BLaER1 treated with 17β-estradiol and CSF1 and Interleukin-3, amounts not matched to agents 10 nM and 100 nM (cell line): ENCODE measurements around the gene TRRAP.
"Not testable (repeated sequence)": the region's sequence is repeated elsewhere in the genome, so short reads cannot be mapped to it uniquely, and the experiment has no call there.

Experiments used
- H3K27ac ChIP-seq, 11 experiments: shearing (Covaris generic); formaldehyde crosslinking; 2 replicates each; pipeline ENCODE4 v1.8.1; 2022
- H3K27me3 ChIP-seq, 11 experiments: shearing (Covaris generic); formaldehyde crosslinking; 2 replicates each; pipeline ENCODE4 v1.8.1; 2022
- H3K36me3 ChIP-seq, 11 experiments: shearing (Covaris generic); formaldehyde crosslinking; 2 replicates each; pipeline ENCODE4 v1.8.1; 2022
- H3K4me1 ChIP-seq, 10 experiments: shearing (Covaris generic); formaldehyde crosslinking; 2 replicates each; pipeline ENCODE4 v1.8.1; 2022
- H3K4me2 ChIP-seq, 11 experiments: shearing (Covaris generic); formaldehyde crosslinking; 2 replicates each; pipeline ENCODE4 v1.8.1; 2022
- H3K4me3 ChIP-seq, 10 experiments: shearing (Covaris generic); formaldehyde crosslinking; 2 replicates each; pipeline ENCODE4 v1.8.1; 2022
- H3K9ac ChIP-seq, 11 experiments: shearing (Covaris generic); formaldehyde crosslinking; 2 replicates each; pipeline ENCODE4 v1.8.1; 2022
- H3K9me3 ChIP-seq, 11 experiments: shearing (Covaris generic); formaldehyde crosslinking; replicated peaks in 1 of 11; 2 replicates each; pipeline ENCODE4 v1.8.1; 2022
- H4K20me1 ChIP-seq, 11 experiments: shearing (Covaris generic); formaldehyde crosslinking; 2 replicates each; pipeline ENCODE4 v1.8.1; 2022
- Cebpa-rat ChIP-seq, 11 experiments: shearing (Covaris generic); IDR thresholded peaks; 2 replicates each; pipeline ENCODE4 v1.8.1; 2022

Gene TRRAP

GRCh38 chr7:98870121-98870651, 8.1 kb upstream of the TRRAP start:
- no peaks in the 10 kb centered on the region for H3K36me3 ChIP-seq
- peaks cover 20 to 29% (median 24%) of the 10 kb centered on the region in 11 experiments for H3K27me3 ChIP-seq
- H3K4me3 ChIP-seq = peak overlapping the region; percentile 56 to 80 (median 69)
- no peaks in the 10 kb centered on the region for H3K9me3 ChIP-seq
- no peak for TF ChIP-seq Cebpa-rat (IDR thresholded peaks at IDR 0.05)
- peaks cover 0 to 7% (median 0%) of the 10 kb centered on the region in 11 experiments; a peak in 3 of 22 replicates for H4K20me1 ChIP-seq
- peak overlapping the region; percentile 95 to 100 (median 100) for H3K4me2 ChIP-seq
- peaks cover 17 to 46% (median 38%) of the 10 kb centered on the region in 10 experiments for H3K4me1 ChIP-seq
- peak overlapping the region; percentile 60 to 79 (median 72); a peak in 20 of 22 replicates for H3K9ac ChIP-seq
- peak overlapping the region in 10 of 11 experiments; percentile 14 to 68 (median 62); a peak in 17 of 22 replicates for H3K27ac ChIP-seq

- Histone ChIP-seq H3K4me2 (peak overlapping the region; percentile 95 to 100 (median 100)), H3K4me1 (peaks cover 17 to 46% (median 38%) of the 10 kb centered on the region in 10 experiments), H3K9ac (peak overlapping the region in 3 of 11 experiments; percentile 37 to 75 (median 61); a peak in 4 of 22 replicates), H3K4me3 (peak overlapping the region in 3 of 10 experiments; percentile 71 to 80 (median 73); a peak in 3 of 20 replicates), H4K20me1 (peaks cover 0 to 7% (median 0%) of the 10 kb centered on the region in 11 experiments; a peak in 3 of 22 replicates), H3K36me3 (no peaks in the 10 kb centered on the region), H3K9me3 (no peaks in the 10 kb centered on the region), H3K27ac (peak overlapping the region in 1 of 11 experiments; percentile 14; a peak in 1 of 22 replicates), H3K27me3 (peaks cover 20 to 29% (median 24%) of the 10 kb centered on the region in 11 experiments)
- no peak for TF ChIP-seq Cebpa-rat (IDR thresholded peaks at IDR 0.05)
Observed at GRCh38 chr7:98870807-98871491, 7.4 kb upstream of the TRRAP start.

- Histone ChIP-seq H3K27me3 (peaks cover 20 to 26% (median 24%) of the 10 kb centered on the region in 11 experiments), H3K27ac (no peak overlapping the region), H3K36me3 (no peaks in the 10 kb centered on the region), H3K4me1 (peaks cover 17 to 46% (median 38%) of the 10 kb centered on the region in 10 experiments), H4K20me1 (peaks cover 0 to 7% (median 0%) of the 10 kb centered on the region in 11 experiments; a peak in 3 of 22 replicates), H3K9ac (no peak overlapping the region), H3K4me3 (no peak overlapping the region), H3K4me2 (no peak overlapping the region), H3K9me3 (no peaks in the 10 kb centered on the region)
- TF ChIP-seq Cebpa-rat (IDR thresholded peaks at IDR 0.05) = no peak
Observed at GRCh38 chr7:98872328-98872924, 5.9 kb upstream of the TRRAP start.

DNA sequence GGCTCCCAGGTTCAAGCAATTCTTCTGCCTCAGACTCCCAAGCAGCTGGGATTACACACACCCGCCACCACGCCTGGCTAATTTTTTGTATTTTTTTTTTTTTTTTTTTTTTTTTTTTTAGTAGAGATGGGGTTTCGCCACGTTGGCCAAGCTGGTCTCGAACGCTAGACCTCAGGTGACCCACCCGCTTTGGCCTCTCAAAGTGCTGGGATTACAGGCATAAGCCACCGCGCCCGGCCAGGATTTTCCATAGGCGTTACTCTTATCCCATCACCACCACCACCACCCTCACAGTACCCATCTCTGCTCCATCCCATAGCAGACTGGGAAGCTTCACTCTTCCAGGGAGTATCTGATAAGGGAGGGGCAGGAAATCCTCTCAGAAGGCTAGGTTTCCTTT, 4.7 kb upstream of the TRRAP start:
- Histone ChIP-seq H3K4me2 (peak overlapping the region in 2 of 11 experiments; percentile 26 to 27; a peak in 2 of 22 replicates), H3K4me1 (peaks cover 17 to 47% (median 39%) of the 10 kb centered on the region in 10 experiments), H3K27me3 (peaks cover 13 to 14% (median 14%) of the 10 kb centered on the region in 11 experiments)
- not testable (repeated sequence) for H3K4me3 ChIP-seq, H3K36me3 ChIP-seq, H4K20me1 ChIP-seq, H3K27ac ChIP-seq, H3K9me3 ChIP-seq, H3K9ac ChIP-seq

- Histone ChIP-seq H3K4me1 (peaks cover 11 to 39% (median 32%) of the 10 kb centered on the region in 10 experiments), H3K4me3 (no peak overlapping the region), H3K9ac (no peak overlapping the region), H3K9me3 (no peaks in the 10 kb centered on the region), H4K20me1 (peaks cover 8 to 17% (median 10%) of the 10 kb centered on the region in 11 experiments; a peak in 21 of 22 replicates), H3K36me3 (no peaks in the 10 kb centered on the region), H3K27ac (no peak overlapping the region), H3K4me2 (no peak overlapping the region), H3K27me3 (peaks cover 0 to 1% (median under 1%) of the 10 kb centered on the region in 11 experiments; a peak in 16 of 22 replicates)
- no peak for TF ChIP-seq Cebpa-rat (IDR thresholded peaks at IDR 0.05)
Observed at GRCh38 chr7:98874942-98875341, 3.4 kb upstream of the TRRAP start.

DNA sequence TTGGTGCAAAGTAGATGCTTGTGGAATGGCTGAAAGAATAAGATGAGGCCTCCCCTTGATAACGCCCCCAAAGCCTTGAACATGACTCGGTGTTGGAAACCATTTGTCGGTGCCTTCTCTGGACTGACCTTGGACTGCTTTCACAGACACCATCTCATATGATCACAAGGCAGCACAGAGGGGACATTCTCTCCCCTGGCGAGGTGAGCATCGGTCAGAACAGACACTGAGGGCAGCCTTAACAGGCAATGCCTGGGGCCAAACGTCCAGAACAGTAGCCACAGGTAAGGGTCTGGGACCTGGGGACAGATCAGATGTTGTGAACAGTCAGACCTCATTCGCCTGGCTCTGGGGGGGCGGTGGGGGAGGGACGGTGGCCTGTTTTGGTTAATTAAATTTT, 2.8 kb upstream of the TRRAP start:
- TF ChIP-seq Cebpa-rat (IDR thresholded peaks at IDR 0.05) = no peak
- H4K20me1 ChIP-seq = peaks cover 13 to 22% (median 16%) of the 10 kb centered on the region in 11 experiments; a peak in 21 of 22 replicates
- H3K9me3 ChIP-seq = no peaks in the 10 kb centered on the region
- no peak overlapping the region for H3K4me2 ChIP-seq
- no peak overlapping the region for H3K9ac ChIP-seq
- H3K4me1 ChIP-seq = peaks cover 16 to 42% (median 36%) of the 10 kb centered on the region in 10 experiments
- H3K36me3 ChIP-seq = peaks cover 0 to 4% (median 2%) of the 10 kb centered on the region in 11 experiments; a peak in 10 of 22 replicates
- H3K27ac ChIP-seq = no peak overlapping the region
- H3K27me3 ChIP-seq = no peaks in the 10 kb centered on the region
- no peak overlapping the region for H3K4me3 ChIP-seq

- peaks cover 15 to 31% (median 25%) of the 10 kb centered on the region in 10 experiments for H3K4me1 ChIP-seq
- no peaks in the 10 kb centered on the region for H3K27me3 ChIP-seq
- H3K4me2 ChIP-seq = no peak overlapping the region
- peaks cover 15 to 32% (median 29%) of the 10 kb centered on the region in 11 experiments; a peak in 21 of 22 replicates for H4K20me1 ChIP-seq
- no peaks in the 10 kb centered on the region for H3K9me3 ChIP-seq
- TF ChIP-seq Cebpa-rat (IDR thresholded peaks at IDR 0.05) = no peak
- no peak overlapping the region for H3K4me3 ChIP-seq
- peaks cover 14 to 20% (median 19%) of the 10 kb centered on the region in 11 experiments for H3K36me3 ChIP-seq
- no peak overlapping the region for H3K27ac ChIP-seq
- H3K9ac ChIP-seq = no peak overlapping the region
Observed at GRCh38 chr7:98877146-98877545, 1.2 kb upstream of the TRRAP start.

- Histone ChIP-seq H3K36me3 (peaks cover 21 to 27% (median 26%) of the 10 kb centered on the region in 11 experiments), H3K4me2 (peak overlapping the region; percentile 66 to 100 (median 90)), H3K27ac (peak overlapping the region; percentile 96 to 100 (median 99)), H4K20me1 (peaks cover 15 to 39% (median 36%) of the 10 kb centered on the region in 11 experiments; a peak in 21 of 22 replicates), H3K4me3 (peak overlapping the region; percentile 95 to 100 (median 98)), H3K9me3 (no peaks in the 10 kb centered on the region), H3K9ac (peak overlapping the region; percentile 98 to 100 (median 100)), H3K27me3 (no peaks in the 10 kb centered on the region), H3K4me1 (peaks cover 15 to 31% (median 25%) of the 10 kb centered on the region in 10 experiments)
- TF ChIP-seq Cebpa-rat (IDR thresholded peaks at IDR 0.05) = no peak
Observed at GRCh38 chr7:98877692-98878364, 504 bp upstream of the TRRAP start.
